IPS-18a (cell line): ENCODE data around the gene REXO4.

Experiments used
- H3K27ac ChIP-seq: one replicate; pipeline ENCODE4 v1.5.1; 2013; ENCODE audit warnings: low read length
- H3K27me3 ChIP-seq: one replicate; pipeline ENCODE4 v1.6.1; 2013; ENCODE audit warnings: mild to moderate bottlenecking, low read length; ENCODE audit not compliant: control insufficient read depth, insufficient read depth
- H3K36me3 ChIP-seq: one replicate; pipeline ENCODE4 v1.6.1; 2013; ENCODE audit warnings: low read depth, low read length; ENCODE audit not compliant: control insufficient read depth
- H3K4me1 ChIP-seq: one replicate; pipeline ENCODE4 v1.6.1; 2013; ENCODE audit warnings: low read depth, low read length; ENCODE audit not compliant: control insufficient read depth
- H3K4me3 ChIP-seq: one replicate; pipeline ENCODE4 v1.5.1; 2013; ENCODE audit warnings: low read length
- H3K9ac ChIP-seq: one replicate; pipeline ENCODE4 v1.6.1; 2013; ENCODE audit warnings: mild to moderate bottlenecking, low read length, moderate library complexity
- H3K9me3 ChIP-seq: one replicate; pipeline ENCODE4 v1.6.1; 2013; ENCODE audit warnings: low read depth, low read length; ENCODE audit not compliant: control insufficient read depth

REXO4 gene, protein sequence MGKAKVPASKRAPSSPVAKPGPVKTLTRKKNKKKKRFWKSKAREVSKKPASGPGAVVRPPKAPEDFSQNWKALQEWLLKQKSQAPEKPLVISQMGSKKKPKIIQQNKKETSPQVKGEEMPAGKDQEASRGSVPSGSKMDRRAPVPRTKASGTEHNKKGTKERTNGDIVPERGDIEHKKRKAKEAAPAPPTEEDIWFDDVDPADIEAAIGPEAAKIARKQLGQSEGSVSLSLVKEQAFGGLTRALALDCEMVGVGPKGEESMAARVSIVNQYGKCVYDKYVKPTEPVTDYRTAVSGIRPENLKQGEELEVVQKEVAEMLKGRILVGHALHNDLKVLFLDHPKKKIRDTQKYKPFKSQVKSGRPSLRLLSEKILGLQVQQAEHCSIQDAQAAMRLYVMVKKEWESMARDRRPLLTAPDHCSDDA

GRCh38 chr9:133417541-133418461 is at the start of gene REXO4:
Gene REXO4, minus strand, starts transcription at chr9:133418010. Its CDS starts 166 bp downstream, at chr9:133417844.
- Histone ChIP-seq H3K4me3 (peak within 1 kb of the TSS; percentile 82), H3K27me3 (no peaks in the 10 kb centered on the region), H3K27ac (peak within 1 kb of the TSS; percentile 70), H3K4me1 (peaks cover 5% of the 10 kb centered on the region), H3K9me3 (no peaks in the 10 kb centered on the region), H3K36me3 (peaks cover 14% of the 10 kb centered on the region), H3K9ac (peak within 1 kb of the TSS; percentile 81)

- Histone ChIP-seq H3K4me3 (no peak overlapping the region), H3K9ac (no peak overlapping the region), H3K27ac (no peak overlapping the region), H3K9me3 (no peaks in the 10 kb centered on the region), H3K27me3 (no peaks in the 10 kb centered on the region), H3K4me1 (no peaks in the 10 kb centered on the region), H3K36me3 (no peaks in the 10 kb centered on the region)
Observed at GRCh38 chr9:133467101-133467500, 49.3 kb upstream of the REXO4 start.

DNA sequence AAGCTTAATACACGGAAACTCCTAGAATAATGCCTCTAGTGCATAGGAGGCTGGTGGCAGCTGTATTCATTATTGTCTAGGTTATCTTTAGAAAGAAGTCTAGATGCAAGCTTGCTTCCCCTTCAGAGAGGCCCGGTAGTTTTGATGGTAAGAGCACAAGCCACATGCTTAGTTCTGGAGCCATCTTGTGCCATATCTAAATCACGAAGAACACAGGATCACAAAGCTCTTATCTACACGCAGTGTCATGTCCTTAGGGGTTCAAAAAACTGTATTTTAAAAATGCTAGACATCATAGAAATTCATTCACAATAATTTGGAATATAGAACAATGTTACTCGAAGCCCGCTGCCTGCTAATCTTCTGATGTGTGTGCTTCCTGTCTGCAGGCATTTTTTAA is 48.2 kb upstream of the REXO4 start:
- Histone ChIP-seq H3K4me3 (no peak overlapping the region), H3K9me3 (no peaks in the 10 kb centered on the region), H3K36me3 (no peaks in the 10 kb centered on the region), H3K27me3 (no peaks in the 10 kb centered on the region), H3K4me1 (peaks cover 2% of the 10 kb centered on the region), H3K9ac (no peak overlapping the region), H3K27ac (no peak overlapping the region)

DNA sequence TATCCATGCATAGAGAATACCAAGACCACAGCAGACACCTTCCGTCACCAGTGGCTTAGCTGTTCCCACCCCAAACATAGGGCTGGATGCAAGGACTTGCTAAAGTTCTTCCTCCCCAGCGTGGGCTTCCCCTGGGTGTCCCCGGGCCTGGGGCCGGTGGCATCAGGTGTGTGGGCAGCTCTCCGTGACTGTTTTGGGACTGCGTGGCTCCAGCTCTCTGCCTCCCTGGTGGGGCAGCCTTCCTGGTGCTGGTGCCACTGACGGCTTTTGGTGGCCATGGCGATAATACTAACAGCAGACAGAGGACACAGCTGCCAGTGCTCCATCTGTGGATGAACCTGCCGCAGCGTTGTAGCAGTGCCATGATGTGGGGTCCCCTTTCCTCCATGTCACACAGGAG is 46.8 kb upstream of the REXO4 start:
- Histone ChIP-seq H3K9ac (no peak overlapping the region), H3K27me3 (no peaks in the 10 kb centered on the region), H3K4me3 (no peak overlapping the region), H3K36me3 (no peaks in the 10 kb centered on the region), H3K9me3 (no peaks in the 10 kb centered on the region), H3K4me1 (peaks cover 4% of the 10 kb centered on the region), H3K27ac (no peak overlapping the region)

GRCh38 chr9:133463864-133464615 is 46.2 kb upstream of the REXO4 start:
- H3K9ac ChIP-seq: no peak overlapping the region
- H3K27ac ChIP-seq: no peak overlapping the region
- peaks cover 4% of the 10 kb centered on the region for H3K4me1 ChIP-seq
- H3K9me3 ChIP-seq: no peaks in the 10 kb centered on the region
- H3K36me3 ChIP-seq: no peaks in the 10 kb centered on the region
- H3K27me3 ChIP-seq: peaks cover under 1% of the 10 kb centered on the region
- no peak overlapping the region for H3K4me3 ChIP-seq

DNA sequence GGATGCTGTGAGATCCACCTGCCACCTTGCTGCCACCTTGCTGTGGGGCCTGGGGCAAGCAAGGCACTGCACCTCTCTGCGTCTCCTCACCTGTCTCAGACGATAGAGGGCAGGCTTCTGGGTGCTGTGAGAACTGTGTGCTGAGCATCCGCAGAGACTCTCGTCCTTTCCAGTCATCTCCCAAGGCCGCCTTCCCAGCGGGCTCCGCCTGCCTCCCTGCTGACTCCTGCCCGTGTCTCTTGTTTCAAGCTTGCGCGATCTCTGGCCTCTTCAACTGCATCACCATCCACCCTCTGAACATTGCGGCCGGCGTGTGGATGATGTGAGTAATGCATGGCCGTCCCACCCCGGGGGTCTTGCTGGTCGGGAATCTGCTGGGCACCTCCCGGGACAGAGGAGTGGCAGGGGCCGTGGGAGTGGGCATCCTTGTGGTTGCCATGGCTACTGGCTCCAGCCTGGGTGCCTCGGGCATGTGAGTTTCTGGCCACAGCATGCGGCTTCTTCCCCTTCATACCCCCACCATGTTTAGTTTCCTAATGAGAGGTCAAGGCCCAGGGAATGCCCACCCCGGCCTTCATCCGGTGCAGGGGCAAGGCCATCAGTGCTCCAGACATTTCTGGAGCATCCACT is 45.5 kb upstream of the REXO4 start:
- peaks cover 7% of the 10 kb centered on the region for H3K27me3 ChIP-seq
- no peaks in the 10 kb centered on the region for H3K9me3 ChIP-seq
- H3K27ac ChIP-seq: no peak overlapping the region
- no peaks in the 10 kb centered on the region for H3K36me3 ChIP-seq
- peaks cover 4% of the 10 kb centered on the region for H3K4me1 ChIP-seq
- H3K4me3 ChIP-seq: no peak overlapping the region
- H3K9ac ChIP-seq: no peak overlapping the region

DNA sequence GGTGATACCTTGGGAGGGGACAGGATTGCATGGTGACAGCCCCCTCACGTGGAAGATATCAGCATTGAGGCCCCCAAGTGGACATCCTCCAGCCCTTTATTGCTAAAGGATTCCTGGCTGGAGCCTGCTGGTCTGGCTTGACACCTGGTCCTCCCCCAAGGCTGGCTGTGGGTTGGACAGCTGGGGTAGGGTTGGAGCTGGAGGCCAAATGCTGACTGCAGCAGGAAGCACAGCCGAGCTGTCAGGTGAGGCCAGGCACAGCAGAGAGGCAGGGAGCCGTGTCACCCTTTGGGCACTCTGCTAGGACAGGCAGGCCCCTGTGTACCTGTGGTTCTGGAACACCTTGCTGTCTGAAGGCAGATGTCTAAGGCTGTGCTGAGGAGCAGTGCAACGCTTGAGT is 44.2 kb upstream of the REXO4 start:
- H3K4me3 ChIP-seq: no peak overlapping the region
- no peak overlapping the region for H3K9ac ChIP-seq
- H3K27ac ChIP-seq: no peak overlapping the region
- no peaks in the 10 kb centered on the region for H3K36me3 ChIP-seq
- H3K9me3 ChIP-seq: no peaks in the 10 kb centered on the region
- peaks cover 7% of the 10 kb centered on the region for H3K27me3 ChIP-seq
- H3K4me1 ChIP-seq: peaks cover 4% of the 10 kb centered on the region

DNA sequence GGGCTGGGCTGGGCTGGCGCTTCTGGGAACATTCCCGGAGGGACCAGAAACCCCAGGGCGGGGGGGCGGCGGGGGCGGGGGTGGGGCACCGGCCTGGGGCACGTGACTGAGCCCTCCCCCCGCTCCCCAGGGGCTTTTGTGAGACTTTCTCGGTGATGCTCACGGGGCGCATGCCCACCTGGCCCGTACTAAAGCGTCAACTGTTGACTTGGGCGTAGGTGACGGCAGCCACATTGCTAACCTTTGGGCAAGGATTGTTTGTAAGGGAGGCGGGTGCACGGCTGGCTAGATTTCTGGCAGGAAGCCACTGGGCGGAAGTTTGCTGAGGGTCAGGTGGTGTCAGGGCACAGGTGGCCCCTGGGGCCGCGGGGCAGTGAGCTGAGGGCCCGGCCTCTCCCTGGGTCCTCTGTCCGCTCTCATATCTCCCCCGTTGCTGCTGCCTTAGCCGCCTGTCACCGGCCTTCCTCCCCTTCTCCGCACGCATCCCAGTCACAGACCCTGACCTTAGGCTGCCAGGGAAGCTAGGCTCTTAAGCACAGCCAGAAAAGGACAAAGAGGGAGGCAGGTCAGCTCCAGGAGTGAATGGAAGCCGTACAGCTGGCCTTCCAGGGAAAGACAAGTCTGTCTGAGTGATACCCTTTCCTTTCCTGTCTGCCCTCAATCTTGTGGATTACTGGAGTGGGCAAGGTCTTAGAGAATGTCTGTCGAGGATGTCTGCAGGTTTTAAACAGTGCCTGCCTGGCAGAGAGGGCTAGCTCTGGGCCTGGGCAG is 42.8 kb upstream of the REXO4 start:
- H3K4me3 ChIP-seq: peak overlapping the region; percentile 72
- H3K36me3 ChIP-seq: no peaks in the 10 kb centered on the region
- no peaks in the 10 kb centered on the region for H3K9me3 ChIP-seq
- peak overlapping the region; percentile 55 for H3K9ac ChIP-seq
- H3K27me3 ChIP-seq: peaks cover 7% of the 10 kb centered on the region
- H3K4me1 ChIP-seq: peaks cover 4% of the 10 kb centered on the region
- no peak overlapping the region for H3K27ac ChIP-seq

- peaks cover 7% of the 10 kb centered on the region for H3K27me3 ChIP-seq
- H3K4me3 ChIP-seq: peak within 1 kb of the TSS; percentile 75
- no peaks in the 10 kb centered on the region for H3K9me3 ChIP-seq
- no peaks in the 10 kb centered on the region for H3K36me3 ChIP-seq
- peak within 1 kb of the TSS; percentile 86 for H3K9ac ChIP-seq
- H3K4me1 ChIP-seq: peaks cover 4% of the 10 kb centered on the region
- no peak within 1 kb of the TSS for H3K27ac ChIP-seq
Observed at GRCh38 chr9:133459476-133460404, 41.9 kb upstream of the REXO4 start, which contains the start of gene CACFD1. Gene CACFD1, plus strand, starts transcription at chr9:133459978. Its CDS starts 89 bp downstream, at chr9:133460067.
